GM06990 (cell line): Measurements from ENCODE around the gene NECTIN1.

ENCODE experiments used
- DNase-seq: peaks from one replicate; pipeline ENCODE4 v3.0.0-alpha.2; 2011; ENCODE audit not compliant: insufficient read length; ENCODE audit errors: extremely low read depth
- H3K27me3 ChIP-seq: replicated peaks from 2 replicates; pipeline ENCODE4 v1.6.0; 2011; ENCODE audit warnings: low read length; ENCODE audit not compliant: control insufficient read depth, insufficient read depth
- H3K36me3 ChIP-seq: 2 replicates; pipeline ENCODE4 v1.5.1; 2011; ENCODE audit warnings: low read length; ENCODE audit not compliant: control insufficient read depth, insufficient read depth
- H3K4me3 ChIP-seq: replicated peaks from 2 replicates; pipeline ENCODE4 v1.5.1; 2011; ENCODE audit warnings: low read depth, mild to moderate bottlenecking, control low read depth, low read length
- CTCF ChIP-seq: IDR thresholded peaks from 2 replicates; pipeline ENCODE4 v1.5.1; 2011; ENCODE audit warnings: low read length, control low read depth, mild to moderate bottlenecking, inconsistent platforms; ENCODE audit not compliant: insufficient read depth, poor library complexity, severe bottlenecking

NECTIN1 gene

DNA sequence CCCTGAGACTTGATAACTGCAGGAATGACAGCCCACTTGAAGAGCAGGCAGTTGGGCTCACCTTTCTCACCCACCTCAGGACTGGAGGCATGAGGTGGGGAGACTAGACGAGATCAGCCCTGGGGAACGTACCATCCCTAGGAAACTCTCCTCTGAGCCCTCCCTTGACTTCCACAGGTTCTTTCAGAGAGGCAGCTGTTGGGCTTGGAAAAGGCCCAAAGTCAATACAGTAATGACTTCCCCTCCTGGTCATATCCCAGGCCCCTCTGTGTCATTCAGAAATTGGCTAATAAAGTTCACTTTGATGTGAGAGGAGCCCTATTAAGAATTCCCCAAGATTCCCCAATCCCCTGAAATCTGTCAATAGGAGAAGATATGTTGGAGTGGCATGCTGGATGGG, 5.8 kb upstream of the NECTIN1 start:
- Histone ChIP-seq H3K36me3 (no peaks in the 10 kb centered on the region), H3K4me3 (no peak overlapping the region), H3K27me3 (no peaks in the 10 kb centered on the region; the same call in 1 of the 2 replicates)
- DNase-seq, result no peak
- no peak for TF ChIP-seq CTCF

DNA sequence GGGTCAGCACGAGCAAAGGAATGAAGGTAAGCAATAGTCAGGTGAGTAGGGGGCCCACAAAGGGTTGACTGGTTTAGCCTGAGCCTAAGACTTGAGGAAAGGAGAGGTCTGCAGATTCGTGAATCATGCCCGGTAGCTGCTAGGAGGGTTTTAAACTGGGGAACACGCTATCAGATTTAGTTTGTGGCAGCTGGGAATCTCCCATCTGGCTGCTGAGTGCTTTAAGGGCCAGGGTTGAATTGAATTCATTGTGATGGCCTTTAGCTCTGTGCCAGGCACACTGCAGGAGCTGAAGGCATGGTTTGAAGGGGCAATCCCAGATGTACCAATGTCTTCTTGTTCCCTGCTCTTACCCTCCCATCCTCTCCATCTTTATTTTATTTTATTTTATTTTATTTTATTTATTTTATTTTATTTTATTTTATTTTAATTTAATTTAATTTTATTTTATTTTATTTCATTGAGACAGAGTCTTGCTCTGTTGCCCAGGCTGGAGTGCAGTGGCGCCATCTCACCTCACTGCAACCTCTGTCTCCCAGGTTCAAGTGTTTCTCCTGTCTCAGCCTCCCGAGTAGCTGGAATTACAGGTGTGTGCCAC, 1.9 kb upstream of the NECTIN1 start:
- no peak overlapping the region for H3K4me3 ChIP-seq
- H3K36me3 ChIP-seq, result no peaks in the 10 kb centered on the region
- no peaks in the 10 kb centered on the region; the same call in 1 of the 2 replicates for H3K27me3 ChIP-seq
- no peak for TF ChIP-seq CTCF
- no peak for DNase-seq

- H3K27me3 ChIP-seq, result no peaks in the 10 kb centered on the region; the same call in 1 of the 2 replicates
- no peak for DNase-seq
- peak overlapping the region; percentile 73 for H3K4me3 ChIP-seq
- H3K36me3 ChIP-seq, result no peaks in the 10 kb centered on the region
- TF ChIP-seq CTCF, result no peak
Measured at GRCh38 chr11:119729951-119730613, 1.1 kb upstream of the NECTIN1 start.

DNA sequence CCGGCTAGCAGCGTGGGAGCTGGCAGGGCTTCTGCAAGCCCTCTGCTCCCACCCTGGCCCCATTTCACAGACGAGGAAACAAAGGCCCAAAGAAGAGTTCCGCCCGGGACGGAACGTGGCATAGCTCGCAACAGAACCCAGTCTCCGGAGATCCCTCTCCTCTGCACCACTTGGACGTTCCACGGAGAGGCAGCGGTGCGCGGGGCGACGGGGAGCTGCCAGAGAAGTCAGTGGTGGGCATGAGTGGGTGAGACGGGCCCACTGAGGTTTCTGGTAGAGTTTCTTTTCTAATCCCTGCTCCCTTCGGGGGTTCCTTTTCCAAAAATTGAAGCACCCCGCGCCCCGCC, 554 bp upstream of the NECTIN1 start:
- Histone ChIP-seq H3K36me3 (no peaks in the 10 kb centered on the region), H3K27me3 (no peaks in the 10 kb centered on the region; the same call in 1 of the 2 replicates)
- DNase-seq, result no peak

GRCh38 chr11:119728211-119728626, 781 bp downstream of the NECTIN1 start:
- TF ChIP-seq CTCF, result no peak
- H3K36me3 ChIP-seq, result no peaks in the 10 kb centered on the region
- peak overlapping the region; percentile 73 for H3K4me3 ChIP-seq
- H3K27me3 ChIP-seq, result no peaks in the 10 kb centered on the region; the same call in 1 of the 2 replicates
- no peak for DNase-seq

More for the DNA sequence above, 554 bp upstream of the NECTIN1 start:
- no peak for TF ChIP-seq CTCF
- H3K4me3 ChIP-seq, result peak overlapping the region; percentile 73
